ENCODE measurements around the gene TBC1D22A. TPM values are rescaled to one million over a fixed set of nuclear protein-coding genes. Genes with fewer than 3 reads are reported as not detected.

Gene TBC1D22A
- total and polyA plus RNA-seq, 4 donors, result 4.1 to 12.4 (median 8.4) TPM

DNA sequence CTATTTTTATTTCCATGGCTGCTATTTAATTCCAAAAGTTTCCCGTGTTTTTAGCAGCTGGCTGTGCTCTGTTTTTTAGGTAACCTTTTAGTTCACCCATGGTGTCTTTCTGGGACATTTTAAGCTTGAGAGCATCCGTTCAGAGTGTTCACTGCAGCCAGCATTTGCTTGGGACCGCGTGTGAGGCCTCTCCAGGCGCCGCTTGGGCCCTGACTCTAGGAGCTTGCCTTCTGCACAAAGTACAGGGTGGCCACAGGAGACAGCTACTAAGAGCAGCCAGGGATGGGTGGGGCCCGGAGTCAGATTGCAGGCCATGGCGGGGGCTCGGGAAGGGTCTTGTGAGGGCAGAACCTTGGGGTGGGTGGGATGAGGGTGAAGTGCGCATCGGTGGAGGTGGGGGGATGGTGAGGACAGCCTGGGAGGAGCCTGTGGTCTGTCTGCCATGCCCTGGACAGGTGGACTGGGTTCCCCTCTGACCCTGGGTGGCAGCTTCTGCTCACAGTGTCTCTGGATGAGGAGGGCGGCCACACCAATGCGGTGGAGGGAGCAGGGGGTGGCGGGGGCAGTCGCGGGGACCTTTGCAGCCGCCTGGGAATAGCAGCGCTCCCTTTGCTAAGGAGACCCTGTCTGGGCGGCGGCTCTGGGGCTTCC, 288.1 kb downstream of the TBC1D22A start:
- no peak for DNase-seq (ENCODE audit: low spot score)
- Histone ChIP-seq H3K9ac (ENCODE audit: low read depth in 1 of 2, low read length in 2 of 2) (no peak overlapping the region), H3K4me1 (ENCODE audit: control insufficient read depth in 4 of 4, insufficient read depth in 4 of 4, low read length in 3 of 4) (no peaks in the 10 kb centered on the region), H3K4me3 (ENCODE audit: low read depth in 1 of 3, low read length in 3 of 3) (no peak overlapping the region), H3K36me3 (ENCODE audit: control insufficient read depth in 4 of 4, insufficient read depth in 3 of 4, low read depth in 1 of 4, low read length in 3 of 4) (peaks cover 0 to 2% (median 0%) of the 10 kb centered on the region in 4 donors), H3K27me3 (ENCODE audit: control insufficient read depth in 4 of 4, insufficient read depth in 4 of 4, low read length in 3 of 4) (no peaks in the 10 kb centered on the region), H3K9me3 (ENCODE audit: control insufficient read depth in 4 of 4, low read length in 3 of 4) (no peaks in the 10 kb centered on the region), H3K27ac (ENCODE audit: low read depth in 1 of 2, low read length in 2 of 2) (no peak overlapping the region)
- TF ChIP-seq FOXA2 (IDR thresholded peaks at IDR 0.05) (no peak), HNF4G (IDR thresholded peaks at IDR 0.05) (no peak)
- TF ChIP-seq, protein P1, sequence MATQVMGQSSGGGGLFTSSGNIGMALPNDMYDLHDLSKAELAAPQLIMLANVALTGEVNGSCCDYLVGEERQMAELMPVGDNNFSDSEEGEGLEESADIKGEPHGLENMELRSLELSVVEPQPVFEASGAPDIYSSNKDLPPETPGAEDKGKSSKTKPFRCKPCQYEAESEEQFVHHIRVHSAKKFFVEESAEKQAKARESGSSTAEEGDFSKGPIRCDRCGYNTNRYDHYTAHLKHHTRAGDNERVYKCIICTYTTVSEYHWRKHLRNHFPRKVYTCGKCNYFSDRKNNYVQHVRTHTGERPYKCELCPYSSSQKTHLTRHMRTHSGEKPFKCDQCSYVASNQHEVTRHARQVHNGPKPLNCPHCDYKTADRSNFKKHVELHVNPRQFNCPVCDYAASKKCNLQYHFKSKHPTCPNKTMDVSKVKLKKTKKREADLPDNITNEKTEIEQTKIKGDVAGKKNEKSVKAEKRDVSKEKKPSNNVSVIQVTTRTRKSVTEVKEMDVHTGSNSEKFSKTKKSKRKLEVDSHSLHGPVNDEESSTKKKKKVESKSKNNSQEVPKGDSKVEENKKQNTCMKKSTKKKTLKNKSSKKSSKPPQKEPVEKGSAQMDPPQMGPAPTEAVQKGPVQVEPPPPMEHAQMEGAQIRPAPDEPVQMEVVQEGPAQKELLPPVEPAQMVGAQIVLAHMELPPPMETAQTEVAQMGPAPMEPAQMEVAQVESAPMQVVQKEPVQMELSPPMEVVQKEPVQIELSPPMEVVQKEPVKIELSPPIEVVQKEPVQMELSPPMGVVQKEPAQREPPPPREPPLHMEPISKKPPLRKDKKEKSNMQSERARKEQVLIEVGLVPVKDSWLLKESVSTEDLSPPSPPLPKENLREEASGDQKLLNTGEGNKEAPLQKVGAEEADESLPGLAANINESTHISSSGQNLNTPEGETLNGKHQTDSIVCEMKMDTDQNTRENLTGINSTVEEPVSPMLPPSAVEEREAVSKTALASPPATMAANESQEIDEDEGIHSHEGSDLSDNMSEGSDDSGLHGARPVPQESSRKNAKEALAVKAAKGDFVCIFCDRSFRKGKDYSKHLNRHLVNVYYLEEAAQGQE (IDR thresholded peaks at IDR 0.05), result no peak
- 94% methylated on average over 20 of the region's 20 CpGs for WGBS

- no peak overlapping the region for H3K27ac ChIP-seq (ENCODE audit: low read depth in 1 of 2, low read length in 2 of 2)
- WGBS, result 90% methylated on average over 20 of the region's 20 CpGs
- peaks cover 0 to 2% (median 0%) of the 10 kb centered on the region in 4 donors for H3K36me3 ChIP-seq (ENCODE audit: control insufficient read depth in 4 of 4, insufficient read depth in 3 of 4, low read depth in 1 of 4, low read length in 3 of 4)
- H3K4me1 ChIP-seq (ENCODE audit: control insufficient read depth in 4 of 4, insufficient read depth in 4 of 4, low read length in 3 of 4), result no peaks in the 10 kb centered on the region
- H3K9me3 ChIP-seq (ENCODE audit: control insufficient read depth in 4 of 4, low read length in 3 of 4), result no peaks in the 10 kb centered on the region
- TF ChIP-seq RAD21 (IDR thresholded peaks at IDR 0.05) (no peak), TAF1 (conservative IDR thresholded peaks at IDR 0.05) (no peak), YY1 (IDR thresholded peaks at IDR 0.05) (no peak), EGR1 (IDR thresholded peaks at IDR 0.05; ENCODE audit: low read depth in 2 of 2) (no peak), SP1 (IDR thresholded peaks at IDR 0.05) (no peak), CTCF (IDR thresholded peaks at IDR 0.05; ENCODE audit: low read depth, low read length, missing input control) (no peak), FOXA1 (IDR thresholded peaks at IDR 0.05) (no peak), ATF3 (IDR thresholded peaks at IDR 0.05) (no peak), JUND (IDR thresholded peaks at IDR 0.05) (no peak), GABPA (IDR thresholded peaks at IDR 0.05 in 1 of 2, conservative IDR thresholded peaks at IDR 0.05 in 1 of 2) (no peak), HNF4A (conservative IDR thresholded peaks at IDR 0.05) (no peak)
- TF ChIP-seq, protein P1 (IDR thresholded peaks at IDR 0.05), result no peak
- no peak overlapping the region for H3K4me3 ChIP-seq (ENCODE audit: low read depth in 1 of 3, low read length in 3 of 3)
- H3K9ac ChIP-seq (ENCODE audit: low read depth in 1 of 2, low read length in 2 of 2), result no peak overlapping the region
- DNase-seq (ENCODE audit: low spot score), result no peak
- no peaks in the 10 kb centered on the region for H3K27me3 ChIP-seq (ENCODE audit: control insufficient read depth in 4 of 4, insufficient read depth in 4 of 4, low read length in 3 of 4)
These were observed 289.1 kb downstream of the TBC1D22A start for GRCh38 chr22:47051441-47052071.
